Stimulated activated CD4-positive, alpha-beta T cell treated with anti-CD3 and anti-CD28 coated beads, TNF-alpha, amount 100 ng/mL, for 1 hour (primary cell): ENCODE data around the gene PSMD3.
A peak's percentile ranks its signal among the peaks of the same experiment; 100 is the strongest.

ENCODE experiments used
- DNase-seq, 3 donors: peaks; one replicate each; pipeline ENCODE4 v3.0.0-alpha.2; 2020; ENCODE audit warnings: low read depth in 3 of 3, low spot score in 1 of 3

The PSMD3 gene

GRCh38 chr17:40021451-40021971 is 40.9 kb downstream of the PSMD3 start:
- DNase-seq, result no peak

DNA sequence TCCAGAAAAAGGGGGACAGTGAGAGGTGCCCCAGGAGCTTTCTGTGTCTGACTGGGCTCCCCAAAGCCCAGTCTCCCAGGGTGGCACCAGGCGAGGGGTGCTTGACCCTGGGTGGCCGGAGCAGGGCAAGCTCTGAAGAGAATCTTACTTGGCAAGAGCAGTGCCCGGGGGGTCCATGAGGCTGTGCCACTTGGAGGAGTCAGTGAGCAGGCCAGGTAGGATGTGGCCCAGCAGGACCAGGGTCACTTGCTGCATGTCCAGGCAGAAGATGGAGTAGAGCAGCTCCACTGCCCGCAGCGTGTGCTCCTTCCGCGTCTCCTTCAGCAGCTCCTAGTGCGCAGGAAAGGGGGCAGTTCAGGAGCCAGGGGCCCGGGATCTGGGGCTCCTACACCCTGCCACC is 41.9 kb downstream of the PSMD3 start:
- no peak for DNase-seq

DNA sequence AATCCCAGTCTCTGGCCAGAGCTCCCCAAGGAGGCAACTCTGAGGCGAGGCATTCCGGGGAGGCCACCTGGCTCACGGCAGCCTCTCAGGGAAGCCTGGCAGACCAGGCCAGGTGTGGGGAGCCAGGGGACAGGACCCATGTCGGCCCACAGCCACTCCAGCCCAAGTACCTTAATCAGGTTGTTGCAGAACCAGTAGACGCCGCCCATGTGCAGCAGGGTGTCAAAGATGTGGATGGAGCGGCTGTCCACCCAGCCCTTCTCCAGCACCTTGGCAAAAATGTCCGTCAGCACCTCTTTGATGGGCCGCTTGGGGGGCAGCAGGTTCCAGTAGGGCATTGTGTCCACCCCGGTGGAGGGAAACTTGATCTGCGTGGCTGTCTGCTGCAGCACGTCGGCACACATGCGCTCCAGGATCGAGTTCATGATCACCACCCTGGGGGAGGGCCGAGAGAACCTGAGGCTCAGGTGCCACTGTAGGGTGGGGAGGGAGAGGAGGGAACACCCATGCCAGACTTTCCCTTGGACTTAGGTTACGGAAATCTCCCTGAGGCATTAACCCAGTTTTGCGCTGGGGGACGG is 42.4 kb downstream of the PSMD3 start:
- no peak for DNase-seq

DNA sequence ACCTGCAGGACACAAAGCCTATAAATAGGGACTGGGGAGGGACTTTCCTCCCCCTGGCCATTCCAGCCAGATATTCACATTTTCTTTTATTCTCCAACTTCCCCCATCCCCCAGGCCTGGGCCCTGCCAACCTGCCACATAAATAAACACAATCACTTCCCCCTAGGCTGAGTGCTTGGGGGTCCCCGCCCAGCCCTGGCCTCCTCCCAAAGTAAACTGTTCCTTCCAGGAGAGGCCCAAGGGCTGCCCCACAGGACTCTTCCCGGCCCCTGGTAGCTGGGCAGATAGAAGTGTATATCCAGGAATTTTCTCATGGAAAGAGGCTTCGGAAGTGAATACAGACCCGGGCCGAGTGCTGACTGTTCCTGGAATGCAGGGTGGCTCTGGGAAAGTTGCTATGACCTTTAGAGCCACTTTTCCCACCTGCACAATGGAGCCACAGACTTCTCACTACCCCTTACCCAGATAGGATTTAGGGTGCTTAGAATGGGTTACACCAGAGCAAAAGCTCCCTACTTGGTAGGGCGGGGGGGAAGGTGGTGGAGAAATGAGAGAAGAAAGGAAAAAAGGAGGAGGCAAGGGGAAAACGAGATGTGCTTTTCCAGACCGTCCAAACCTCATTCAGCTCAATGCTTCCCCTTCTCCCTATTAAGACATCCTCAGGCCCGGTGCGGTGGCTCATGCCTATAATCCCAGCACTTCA is 43.1 kb downstream of the PSMD3 start:
- DNase-seq, result no peak

- no peak for DNase-seq
Observed at GRCh38 chr17:40024901-40025300, 44.3 kb downstream of the PSMD3 start.

DNA sequence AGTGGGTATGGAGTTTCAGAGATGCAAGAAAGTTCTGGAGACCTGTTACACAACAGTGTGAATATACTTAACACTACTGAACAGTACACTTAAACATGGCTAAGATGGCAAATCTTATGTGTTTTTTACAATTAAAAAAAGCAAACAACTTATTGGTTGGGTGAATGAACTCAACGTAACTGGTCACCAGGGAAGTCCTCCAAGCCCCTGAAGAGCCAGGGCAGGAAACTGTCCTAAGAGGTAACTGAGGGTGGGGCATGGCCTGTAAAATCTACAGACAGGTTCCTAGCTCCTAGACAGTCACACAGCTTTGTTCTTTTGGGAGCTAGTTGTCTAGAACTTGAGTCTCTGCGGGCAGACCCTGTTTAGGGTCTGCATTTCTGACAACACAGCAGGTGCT is 45.0 kb downstream of the PSMD3 start:
- no peak for DNase-seq

- peak in 1 of 3 donors; percentile 18 for DNase-seq
Observed at GRCh38 chr17:40025991-40026815, 45.6 kb downstream of the PSMD3 start.

- DNase-seq, result peak; percentile 45 to 54 (median 45)
Observed at GRCh38 chr17:40026816-40027613, 46.4 kb downstream of the PSMD3 start.

GRCh38 chr17:40027614-40028012 is 47.0 kb downstream of the PSMD3 start:
- DNase-seq, result no peak

- DNase-seq, result no peak
Observed at GRCh38 chr17:40028595-40028994, 48.0 kb downstream of the PSMD3 start.

GRCh38 chr17:40031706-40032105 is 51.1 kb downstream of the PSMD3 start:
- no peak for DNase-seq

DNA sequence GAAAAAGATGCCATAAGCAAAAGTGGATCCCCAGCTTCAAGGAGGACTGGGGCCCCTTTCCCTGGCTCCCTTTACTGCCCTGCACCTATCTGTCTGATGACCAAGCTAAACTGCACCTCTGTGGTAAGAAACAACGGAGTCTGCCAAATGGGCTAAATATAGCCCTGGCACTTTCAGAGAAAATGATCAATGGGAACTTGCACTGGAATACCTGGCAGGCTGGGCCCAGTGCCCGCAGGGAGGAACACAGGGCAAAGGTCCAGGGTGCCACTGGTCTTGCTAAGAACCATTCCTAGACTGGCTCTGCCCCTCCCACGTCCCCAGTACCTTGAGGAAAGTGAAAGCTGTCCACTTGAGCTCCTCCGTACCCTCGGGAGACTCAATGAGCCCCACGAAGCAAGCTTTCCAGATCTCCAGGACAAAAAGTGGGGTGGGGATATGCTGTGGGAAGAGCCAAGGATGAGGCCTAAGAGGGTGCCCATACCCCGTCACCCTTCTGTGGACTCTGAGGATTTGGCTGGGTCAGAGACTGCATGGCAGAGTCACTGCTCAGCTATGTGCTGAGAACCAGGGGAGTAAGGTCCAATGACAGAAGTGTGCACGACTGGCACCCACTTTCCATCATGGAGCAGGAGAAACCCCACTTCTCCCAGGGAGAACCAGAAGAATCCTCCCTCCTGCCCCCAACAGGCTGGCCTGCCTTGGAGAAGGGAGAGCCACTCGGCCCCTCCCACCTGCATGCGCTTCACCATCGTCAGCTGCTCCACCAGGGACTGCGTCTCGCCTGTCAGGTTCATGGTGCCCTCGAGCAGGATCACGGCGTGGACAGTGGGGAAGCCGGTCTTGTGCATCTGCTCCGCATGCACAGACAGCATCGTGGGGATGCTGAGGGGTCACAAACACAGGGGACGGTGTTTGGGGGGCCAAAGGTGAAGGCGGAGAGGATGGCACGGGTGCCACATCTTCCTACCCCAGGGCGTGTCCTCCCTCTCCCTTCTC is 52.0 kb downstream of the PSMD3 start:
- no peak for DNase-seq

DNA sequence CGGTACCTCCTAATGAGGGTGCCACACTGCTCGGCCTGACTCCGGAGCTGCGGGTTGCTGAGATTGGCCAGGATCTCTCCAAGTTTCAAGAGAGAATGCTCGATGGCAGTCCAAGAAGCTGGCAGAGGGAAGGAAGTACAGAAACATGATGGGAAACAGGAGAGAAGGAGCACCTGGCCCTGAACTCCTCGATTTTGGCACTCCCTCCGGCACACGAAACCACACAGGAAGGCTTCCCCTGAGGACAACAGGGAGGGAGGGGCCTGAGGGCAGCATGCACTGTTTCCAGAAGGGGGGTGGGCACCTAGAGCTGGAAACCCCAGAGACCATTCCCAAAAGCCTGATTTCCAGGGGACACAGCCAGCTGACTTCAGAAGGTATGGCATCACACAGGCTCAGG is 52.7 kb downstream of the PSMD3 start:
- DNase-seq, result no peak

DNA sequence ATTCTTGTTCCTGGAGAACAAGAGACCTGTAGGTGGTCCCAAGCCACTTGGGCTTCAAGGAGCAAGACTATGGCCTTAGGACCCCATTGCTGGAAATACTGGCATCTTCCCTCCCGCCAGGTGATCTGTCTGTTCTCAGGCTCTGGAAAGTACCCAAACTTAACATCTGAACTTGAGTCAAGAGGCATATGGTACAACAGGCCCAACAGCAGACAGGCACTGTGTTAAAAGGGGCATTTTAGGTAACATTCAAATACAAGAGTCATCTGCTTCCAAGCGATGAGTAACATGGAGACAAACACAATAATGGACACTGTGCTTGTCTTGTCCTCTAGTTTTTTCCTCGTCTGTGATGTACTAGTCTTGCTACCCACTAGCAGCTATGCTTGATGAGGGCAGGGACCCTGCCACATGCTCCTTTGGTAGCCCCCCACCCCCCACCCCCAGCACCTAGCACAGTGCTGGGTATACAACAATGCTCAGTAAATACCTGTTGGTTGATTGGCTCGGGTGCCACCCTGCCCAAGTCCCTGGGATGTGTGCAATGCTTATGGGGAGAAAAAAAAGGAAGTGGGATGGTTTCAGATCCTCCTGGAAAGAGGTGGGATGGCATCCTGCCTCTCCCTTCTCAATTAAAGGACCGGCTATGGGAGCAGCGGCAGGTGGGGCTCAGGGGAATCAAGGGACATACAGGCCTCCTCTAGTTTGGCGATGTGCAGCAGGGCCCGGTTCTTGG is 54.0 kb downstream of the PSMD3 start:
- no peak for DNase-seq

GRCh38 chr17:40035162-40035559 is 54.6 kb downstream of the PSMD3 start:
- no peak for DNase-seq

GRCh38 chr17:40038882-40039513 is 58.4 kb downstream of the PSMD3 start:
- DNase-seq, result no peak

- no peak for DNase-seq
Observed at GRCh38 chr17:40041196-40041595, 60.6 kb downstream of the PSMD3 start.
